Stimulated activated CD8-positive, alpha-beta memory T cell treated with anti-CD3 and anti-CD28 coated beads, Interleukin-4, amount 100 ng/mL, for 4 hours (primary cell): ENCODE measurements around the gene STX16.

Experiments used
- DNase-seq, 2 donors: peaks; one replicate each; pipeline ENCODE4 v3.0.0-alpha.2; 2020; ENCODE audit warnings: low read depth in 2 of 2, low spot score in 1 of 2

The STX16 gene

GRCh38 chr20:58618351-58619076 lies 32.6 kb upstream of the STX16 start:
- DNase-seq = no peak

- DNase-seq = no peak
Measured at GRCh38 chr20:58619077-58619863, 31.8 kb upstream of the STX16 start.

DNA sequence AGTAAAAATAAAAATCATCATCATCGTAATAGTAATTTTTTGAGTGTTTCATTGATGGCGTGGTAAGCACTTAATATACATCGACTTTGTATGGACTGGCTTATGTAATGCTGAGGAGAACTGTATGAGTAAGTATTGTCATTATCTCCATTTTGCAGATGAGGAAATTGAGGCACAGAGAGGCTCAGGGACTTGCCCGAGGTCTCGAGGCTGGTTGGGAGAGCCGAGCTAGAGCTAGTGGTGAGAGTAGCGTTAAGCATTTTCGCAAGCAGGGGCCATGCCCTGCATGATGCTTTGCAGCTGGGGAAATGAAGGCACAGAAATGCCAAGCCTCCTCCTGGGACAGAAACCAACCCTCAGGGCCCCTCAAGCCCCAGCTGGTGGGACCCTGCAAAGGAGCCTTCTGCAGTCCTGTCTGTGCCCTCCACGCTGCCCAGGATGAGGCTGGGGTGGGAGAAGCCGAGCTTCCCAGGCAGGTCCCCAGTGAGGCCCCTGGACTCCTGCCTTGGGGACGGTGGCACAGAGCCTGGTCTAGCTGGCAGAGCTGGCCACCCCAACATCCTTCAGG lies 31.1 kb upstream of the STX16 start:
- DNase-seq = no peak

DNA sequence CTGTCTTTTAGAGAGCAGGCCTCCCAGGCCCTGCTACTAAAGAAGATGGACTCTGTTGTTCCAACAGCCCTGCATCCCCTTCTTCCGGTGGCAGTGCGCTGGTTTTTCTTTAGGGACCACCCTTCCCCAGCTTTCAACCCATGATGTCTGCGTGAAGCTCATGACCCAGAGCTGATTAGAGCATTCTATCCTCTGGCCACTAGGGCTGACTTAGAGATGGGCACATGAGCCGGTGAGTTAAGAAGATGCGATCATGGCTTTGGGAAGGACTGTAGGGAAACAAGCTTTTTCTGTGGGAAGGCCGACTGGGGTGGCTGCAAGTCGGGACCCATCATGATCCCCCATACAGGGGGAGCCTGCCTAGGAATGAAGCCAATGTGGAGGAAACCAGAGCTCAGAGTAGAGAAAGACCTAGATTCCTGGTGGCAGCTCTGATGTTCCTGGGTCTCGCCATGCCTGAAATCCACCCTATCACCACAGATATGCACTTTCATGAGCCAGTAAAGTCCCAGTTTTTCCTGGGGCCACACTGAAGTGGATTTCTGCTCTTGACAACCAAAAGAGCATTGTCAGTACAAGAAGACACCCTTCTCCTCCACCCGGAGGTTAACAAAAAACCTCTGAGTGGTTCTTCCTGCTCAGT lies 29.1 kb upstream of the STX16 start:
- no peak for DNase-seq

DNA sequence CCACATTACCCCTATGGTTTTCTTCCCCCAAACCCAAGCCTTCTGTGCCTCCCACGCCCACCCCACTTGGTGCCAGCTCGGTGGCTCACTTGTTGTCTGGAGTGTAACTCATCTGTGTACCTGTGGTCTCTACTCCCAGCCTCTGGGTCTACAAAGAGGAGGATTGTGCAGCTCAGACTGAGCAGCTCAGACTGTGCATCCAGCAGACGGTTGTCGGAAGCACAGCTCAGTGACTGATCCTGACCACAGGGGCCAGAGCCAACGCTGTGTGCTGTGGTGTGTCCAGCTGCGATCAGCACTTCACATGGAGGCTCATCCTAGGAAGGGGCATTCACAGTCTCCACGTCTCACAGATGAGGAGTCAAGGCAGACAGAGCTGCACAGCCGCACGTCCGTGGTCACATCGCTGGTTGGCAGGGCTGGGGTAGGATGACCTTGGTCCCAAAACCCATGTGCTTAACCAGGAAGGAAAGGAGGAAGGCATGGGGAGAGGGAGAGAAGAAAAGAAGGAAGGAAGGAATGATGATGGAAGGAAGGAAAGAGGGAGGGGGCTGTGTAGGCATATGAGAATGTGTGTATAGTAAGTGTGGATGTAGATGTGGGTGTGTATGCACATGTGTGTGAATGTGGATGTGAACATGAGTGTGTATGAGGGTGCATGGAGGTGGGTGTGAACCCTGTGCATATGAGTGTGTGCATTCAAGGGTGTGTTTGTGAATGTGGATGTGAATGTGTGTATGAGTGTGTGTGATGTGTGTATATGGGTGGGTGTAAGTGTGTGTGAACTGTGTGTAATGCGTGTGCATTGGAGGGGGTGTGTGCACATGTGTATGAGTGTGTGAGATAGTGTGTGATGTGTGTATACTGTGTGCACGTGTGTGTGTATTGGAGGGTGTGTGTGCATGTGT lies 28.2 kb upstream of the STX16 start:
- no peak for DNase-seq

DNA sequence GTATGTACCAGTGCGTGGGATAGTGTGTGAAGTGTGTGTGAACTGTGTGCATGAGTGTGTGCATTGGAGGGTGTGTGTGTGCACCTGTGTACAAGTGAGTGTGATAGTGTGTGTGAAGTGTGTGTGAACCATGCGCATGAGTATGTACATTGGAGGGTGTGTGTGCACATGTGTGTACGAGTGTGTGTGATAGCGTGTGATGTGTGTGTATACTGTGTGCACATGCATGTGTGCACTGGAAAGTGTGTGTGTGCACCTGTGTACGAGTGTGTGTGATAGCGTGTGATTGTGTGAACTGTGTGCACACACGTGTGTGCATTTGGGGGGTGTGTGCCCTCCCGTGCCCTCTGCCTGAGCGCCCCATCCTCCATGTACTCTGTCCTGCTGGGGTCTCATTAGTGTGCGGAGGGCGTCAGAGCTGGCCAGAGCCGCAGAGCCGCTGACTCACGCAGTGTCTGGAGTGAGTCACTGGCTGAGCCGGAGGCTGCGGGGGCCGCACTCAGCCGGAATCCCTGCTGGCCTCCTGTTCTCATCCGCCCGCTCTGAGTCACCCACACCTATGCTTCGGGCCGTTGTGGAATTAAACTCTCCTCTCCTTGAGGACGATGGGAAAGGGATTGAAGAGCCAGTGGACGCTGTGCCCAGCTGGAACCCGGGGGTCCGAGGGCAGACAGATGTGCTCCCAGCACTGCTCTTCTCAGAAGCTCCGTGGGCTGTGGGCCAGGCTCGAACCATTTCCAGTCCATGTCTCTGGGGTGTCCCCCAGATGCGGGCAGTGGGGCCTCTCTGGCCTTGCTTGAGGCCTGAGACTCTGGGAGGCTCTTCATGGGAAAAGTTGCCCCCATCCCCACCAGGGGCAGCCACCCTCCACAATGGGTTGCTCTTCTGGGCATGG lies 27.3 kb upstream of the STX16 start:
- no peak for DNase-seq

- no peak for DNase-seq
Measured at GRCh38 chr20:58624687-58625086, 26.4 kb upstream of the STX16 start.

DNA sequence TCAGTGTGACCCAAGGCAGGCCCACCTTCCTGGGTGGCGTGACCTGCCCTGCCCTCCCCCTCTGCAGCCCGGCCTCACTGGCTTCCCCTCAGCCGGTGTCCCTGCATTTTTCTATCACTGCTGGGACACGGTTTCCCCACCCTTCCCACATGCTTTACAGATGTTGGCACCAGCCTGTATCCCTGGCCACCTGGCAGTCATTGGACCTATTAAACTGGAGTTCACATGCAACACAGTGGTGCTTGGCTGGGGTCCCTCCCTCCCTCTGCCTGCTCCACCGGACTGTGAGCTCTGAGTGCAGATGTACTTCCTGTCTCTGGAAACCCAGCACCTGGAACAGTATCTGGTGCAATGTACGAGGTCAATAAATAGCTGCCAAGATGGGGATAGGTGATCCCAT lies 25.5 kb upstream of the STX16 start:
- DNase-seq = no peak

DNA sequence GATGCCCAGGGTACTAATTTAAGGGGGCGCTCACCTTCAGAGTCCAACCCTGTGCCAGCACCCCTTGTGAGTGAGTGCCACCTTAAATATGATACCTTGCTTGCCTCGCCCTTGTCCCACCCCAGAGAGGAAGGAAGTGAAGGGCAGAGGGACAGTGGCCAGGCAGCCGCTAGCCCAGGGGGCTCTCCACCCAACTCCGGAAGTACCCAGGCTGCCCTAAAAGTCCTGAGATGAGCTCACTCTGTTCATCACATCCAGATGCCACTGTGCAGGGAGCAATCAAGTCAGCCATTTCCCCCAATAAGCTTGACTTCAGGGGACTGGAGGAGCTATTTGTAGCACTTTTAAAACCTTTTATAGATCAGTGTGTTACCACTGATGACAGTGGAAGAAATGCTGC lies 25.0 kb upstream of the STX16 start:
- no peak for DNase-seq

DNA sequence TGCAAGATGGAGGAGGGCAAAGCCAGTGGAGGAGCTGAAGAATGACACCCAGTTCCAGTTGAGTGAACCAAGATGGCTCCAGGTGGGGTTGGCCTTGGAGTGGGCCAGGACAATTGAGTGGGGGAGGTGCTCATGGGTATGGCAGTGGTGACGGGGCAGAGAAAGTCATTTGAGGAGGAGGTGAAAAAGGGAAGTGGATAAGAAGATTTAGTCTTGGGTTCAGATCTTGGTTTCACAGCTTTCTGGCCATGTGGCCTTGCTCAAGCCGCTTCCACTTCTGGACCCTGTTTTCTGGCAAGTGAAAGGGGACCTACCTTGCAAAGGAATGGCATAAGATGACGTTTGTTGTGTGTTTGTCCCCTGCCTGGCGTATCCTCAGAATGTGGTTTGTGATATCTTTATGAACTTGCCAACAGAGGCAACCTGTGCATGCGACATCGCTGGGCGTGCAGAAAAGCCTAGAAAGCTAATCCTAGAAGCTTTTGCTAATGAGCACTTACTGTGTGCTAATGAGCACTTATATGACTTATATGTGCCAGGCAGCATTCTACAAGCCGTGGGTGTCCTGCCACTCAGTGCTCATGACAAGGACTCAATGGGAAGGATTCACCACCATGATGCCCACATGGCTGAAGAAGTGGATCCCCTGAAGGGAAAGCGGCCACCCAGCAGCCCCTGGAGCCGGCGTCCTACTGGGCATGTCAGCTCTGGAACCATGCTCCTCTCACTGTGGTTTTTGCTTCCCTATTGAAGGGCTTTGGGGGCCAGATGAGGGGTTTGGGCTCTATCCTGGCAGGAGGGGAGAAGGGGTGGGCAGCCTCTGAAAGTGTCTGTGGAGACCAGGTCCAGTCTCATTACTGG lies 23.6 kb upstream of the STX16 start:
- no peak for DNase-seq

DNA sequence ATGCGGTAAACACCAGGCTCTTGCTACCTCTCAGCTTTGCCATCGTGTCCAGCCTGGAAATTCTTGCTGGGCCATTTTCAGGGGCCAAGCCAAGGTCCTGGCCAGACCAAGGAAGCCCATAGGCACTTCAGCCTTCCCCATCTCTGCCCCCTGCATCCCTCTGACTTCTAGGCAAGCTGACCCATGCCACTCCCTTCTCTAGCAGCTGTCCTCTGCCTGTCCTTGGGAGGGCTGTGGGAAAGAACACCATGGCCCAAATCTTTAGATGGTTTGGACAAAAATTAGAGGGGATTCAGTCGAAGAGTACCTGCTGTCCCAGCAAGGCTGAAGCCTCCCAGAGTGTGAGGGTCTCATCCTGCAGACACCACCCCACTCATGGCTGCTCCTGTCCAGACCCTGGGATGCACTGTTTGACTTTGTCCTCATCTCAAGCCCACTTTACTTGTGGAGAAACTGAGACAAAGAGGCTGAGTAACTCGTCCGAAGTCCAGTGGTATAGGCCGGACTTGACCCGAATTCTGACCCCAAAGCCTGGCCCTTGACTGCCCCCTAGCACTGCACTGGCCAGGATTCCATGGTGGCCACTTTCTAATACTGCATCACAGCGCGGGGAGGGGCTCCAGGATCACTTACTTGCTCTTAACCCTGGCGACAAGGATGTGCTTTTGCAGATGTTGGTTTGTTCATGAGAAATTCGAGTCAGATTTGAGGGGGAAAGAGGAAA lies 22.4 kb upstream of the STX16 start:
- no peak for DNase-seq

DNA sequence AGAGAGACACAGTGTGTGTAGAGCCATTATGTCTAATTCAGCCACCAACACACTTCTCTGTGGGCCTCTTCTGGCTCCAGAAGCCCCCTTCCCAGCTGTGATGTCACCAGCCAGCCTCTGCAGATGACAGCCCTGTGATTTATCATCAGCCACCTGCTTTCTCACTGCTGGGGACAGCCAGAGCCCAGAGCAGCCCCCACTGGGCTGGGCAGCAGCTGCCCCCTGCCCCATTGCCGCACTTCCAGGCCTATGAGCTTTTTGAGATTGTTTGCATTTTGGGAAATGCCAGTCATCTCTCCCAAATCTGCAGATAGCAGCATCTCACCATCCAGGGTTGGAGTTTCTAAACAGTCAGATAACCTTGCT lies 21.9 kb upstream of the STX16 start:
- no peak for DNase-seq

- DNase-seq = no peak
Measured at GRCh38 chr20:58630063-58630462, 21.0 kb upstream of the STX16 start.

- no peak for DNase-seq
Measured at GRCh38 chr20:58633161-58634053, 17.7 kb upstream of the STX16 start.

- DNase-seq = no peak
Measured at GRCh38 chr20:58634059-58634458, 17.0 kb upstream of the STX16 start.

- DNase-seq = peak in 1 of 2 donors; percentile 57
Measured at GRCh38 chr20:58634521-58635278, 16.4 kb upstream of the STX16 start.

GRCh38 chr20:58635279-58635665 lies 15.8 kb upstream of the STX16 start:
- no peak for DNase-seq
